ENCODE data around the gene PDAP1. TPM values are rescaled to one million over a fixed set of nuclear protein-coding genes. Genes with fewer than 3 reads are reported as not detected.
"Not testable (repeated sequence)": the region's sequence is repeated elsewhere in the genome, so short reads cannot be mapped to it uniquely, and the experiment has no call there.

Gene PDAP1
- total RNA-seq, 4 donors from 2014 or later = 64.8 to 81.8 (median 73.9) TPM

GRCh38 chr7:99420986-99421385 lies 12.6 kb upstream of the PDAP1 start:
- no peak overlapping the region for H3K4me3 ChIP-seq (ENCODE audit: low read depth, poor library complexity, severe bottlenecking)
- DNase-seq (ENCODE audit: low spot score in 2 of 2) = no peak
- no peak for TF ChIP-seq CTCF (IDR thresholded peaks at IDR 0.05)
- TF ChIP-seq POLR2A (IDR thresholded peaks at IDR 0.05) = no peak
- WGBS, 2 donors = 83 to 86% methylated on average over 7 of the region's 7 CpGs
- intact Hi-C loops (cut with DNase I; ENCODE audit: low total_unique reads) = no loop called here

- 80 to 89% methylated on average over 4 to 5 of the region's 5 CpGs for WGBS, 2 donors
- DNase-seq (ENCODE audit: low spot score in 2 of 2) = no peak
- no peak overlapping the region for H3K4me3 ChIP-seq (ENCODE audit: low read depth, poor library complexity, severe bottlenecking)
- intact Hi-C loops (cut with DNase I; ENCODE audit: low total_unique reads) = no loop called here
- TF ChIP-seq POLR2A (IDR thresholded peaks at IDR 0.05) (no peak), CTCF (IDR thresholded peaks at IDR 0.05) (no peak)
Measured at GRCh38 chr7:99420213-99420612, 11.8 kb upstream of the PDAP1 start.

GRCh38 chr7:99419323-99420021 lies 11.1 kb upstream of the PDAP1 start:
- intact Hi-C loops (cut with DNase I; ENCODE audit: low total_unique reads) = no loop called here
- 87 to 88% methylated on average over 25 to 29 of the region's 29 CpGs for WGBS, 2 donors

GRCh38 chr7:99418260-99418659 lies 9.9 kb upstream of the PDAP1 start:
- no peak for TF ChIP-seq CTCF (IDR thresholded peaks at IDR 0.05)
- TF ChIP-seq POLR2A (IDR thresholded peaks at IDR 0.05) = no peak
- intact Hi-C loops (cut with DNase I; ENCODE audit: low total_unique reads) = no loop called here
- DNase-seq (ENCODE audit: low spot score in 2 of 2) = no peak
- 92 to 93% methylated on average over 9 of the region's 9 CpGs for WGBS, 2 donors
- H3K4me3 ChIP-seq (ENCODE audit: low read depth, poor library complexity, severe bottlenecking) = no peak overlapping the region

More at GRCh38 chr7:99419323-99420021, 11.1 kb upstream of the PDAP1 start:
- no peak overlapping the region for H3K4me3 ChIP-seq (ENCODE audit: low read depth, poor library complexity, severe bottlenecking)
- no peak for DNase-seq (ENCODE audit: low spot score in 2 of 2)
- no peak for TF ChIP-seq CTCF (IDR thresholded peaks at IDR 0.05)
- TF ChIP-seq POLR2A (IDR thresholded peaks at IDR 0.05) = no peak

- peak in 1 of 2 donors; percentile 40 for DNase-seq (ENCODE audit: low spot score in 2 of 2)
- intact Hi-C loops (cut with DNase I; ENCODE audit: low total_unique reads); H3K4me3 ChIP-seq (ENCODE audit: low read depth, poor library complexity, severe bottlenecking): not testable (repeated sequence)
- 58 to 60% methylated on average over 17 of the region's 17 CpGs for WGBS, 2 donors
Measured at GRCh38 chr7:99415513-99416127, 7.2 kb upstream of the PDAP1 start.

GRCh38 chr7:99410635-99411034 lies 2.2 kb upstream of the PDAP1 start:
- TF ChIP-seq POLR2A (IDR thresholded peaks at IDR 0.05) = no peak
- TF ChIP-seq CTCF (IDR thresholded peaks at IDR 0.05) = no peak
- H3K4me3 ChIP-seq (ENCODE audit: low read depth, poor library complexity, severe bottlenecking) = no peak overlapping the region
- no peak for DNase-seq (ENCODE audit: low spot score in 2 of 2)
- 88 to 94% methylated on average over 2 of the region's 2 CpGs for WGBS, 2 donors
- intact Hi-C loops (cut with DNase I; ENCODE audit: low total_unique reads) = no loop called here

Measured in lower leg skin (tissue), 4 donors.